ENCODE measurements around the gene U2SURP.

The U2SURP gene

GRCh38 chr3:143081844-143082778 is 80.7 kb downstream of the U2SURP start:
- Histone ChIP-seq H4K20me1 (ENCODE audit: low read depth, low read length) (no peaks in the 10 kb centered on the region), H2AFZ (ENCODE audit: low read depth, low read length, severe bottlenecking) (no peak overlapping the region), H3F3A (ENCODE audit: insufficient read depth) (no peaks in the 10 kb centered on the region), H3K79me2 (ENCODE audit: insufficient read depth, low read length) (no peaks in the 10 kb centered on the region), H3K27me3 (ENCODE audit: low read length) (no peaks in the 10 kb centered on the region), H3K27ac (ENCODE audit: low read depth, low read length) (no peak overlapping the region), H3K36me3 (ENCODE audit: low read length) (no peaks in the 10 kb centered on the region), H3K4me2 (ENCODE audit: low read depth, low read length, poor library complexity, severe bottlenecking) (no peak overlapping the region), H3K9me2 (replicated peaks; ENCODE audit: insufficient read depth, low read length) (no peaks in the 10 kb centered on the region), H3K9ac (ENCODE audit: low read length) (no peak overlapping the region), H3K9me3 (ENCODE audit: insufficient read depth, low read length) (no peaks in the 10 kb centered on the region), H3K4me3 (ENCODE audit: insufficient read depth, low read length, poor library complexity, severe bottlenecking) (no peak overlapping the region)
- TF ChIP-seq EZH2phosphoT487 (conservative IDR thresholded peaks at IDR 0.05; ENCODE audit: low read length) (no peak), CTCF (IDR thresholded peaks at IDR 0.05; ENCODE audit: insufficient read depth, low read length, poor library complexity, severe bottlenecking) (no peak)

GRCh38 chr3:143083781-143084180 is 82.4 kb downstream of the U2SURP start:
- no peak overlapping the region for H3K4me2 ChIP-seq (ENCODE audit: low read depth, low read length, poor library complexity, severe bottlenecking)
- no peak overlapping the region for H3K27ac ChIP-seq (ENCODE audit: low read depth, low read length)
- no peaks in the 10 kb centered on the region for H3F3A ChIP-seq (ENCODE audit: insufficient read depth)
- H3K27me3 ChIP-seq (ENCODE audit: low read length) = no peaks in the 10 kb centered on the region
- H3K9me3 ChIP-seq (ENCODE audit: insufficient read depth, low read length) = no peaks in the 10 kb centered on the region
- no peaks in the 10 kb centered on the region for H3K36me3 ChIP-seq (ENCODE audit: low read length)
- no peak overlapping the region for H3K9ac ChIP-seq (ENCODE audit: low read length)
- H3K4me3 ChIP-seq (ENCODE audit: insufficient read depth, low read length, poor library complexity, severe bottlenecking) = no peak overlapping the region
- H2AFZ ChIP-seq (ENCODE audit: low read depth, low read length, severe bottlenecking) = no peak overlapping the region
- H3K9me2 ChIP-seq (replicated peaks; ENCODE audit: insufficient read depth, low read length) = no peaks in the 10 kb centered on the region
- TF ChIP-seq EZH2phosphoT487 (conservative IDR thresholded peaks at IDR 0.05; ENCODE audit: low read length) (no peak), CTCF (IDR thresholded peaks at IDR 0.05; ENCODE audit: insufficient read depth, low read length, poor library complexity, severe bottlenecking) (no peak)
- no peaks in the 10 kb centered on the region for H3K79me2 ChIP-seq (ENCODE audit: insufficient read depth, low read length)
- no peaks in the 10 kb centered on the region for H4K20me1 ChIP-seq (ENCODE audit: low read depth, low read length)

GRCh38 chr3:143084856-143085731 is 83.7 kb downstream of the U2SURP start:
- Histone ChIP-seq H3K9ac (ENCODE audit: low read length) (no peak overlapping the region), H3F3A (ENCODE audit: insufficient read depth) (no peaks in the 10 kb centered on the region), H3K9me2 (replicated peaks; ENCODE audit: insufficient read depth, low read length) (no peaks in the 10 kb centered on the region), H3K36me3 (ENCODE audit: low read length) (no peaks in the 10 kb centered on the region), H4K20me1 (ENCODE audit: low read depth, low read length) (no peaks in the 10 kb centered on the region), H3K79me2 (ENCODE audit: insufficient read depth, low read length) (no peaks in the 10 kb centered on the region), H2AFZ (ENCODE audit: low read depth, low read length, severe bottlenecking) (no peak overlapping the region), H3K4me3 (ENCODE audit: insufficient read depth, low read length, poor library complexity, severe bottlenecking) (no peak overlapping the region), H3K27me3 (ENCODE audit: low read length) (no peaks in the 10 kb centered on the region), H3K4me2 (ENCODE audit: low read depth, low read length, poor library complexity, severe bottlenecking) (no peak overlapping the region), H3K9me3 (ENCODE audit: insufficient read depth, low read length) (no peaks in the 10 kb centered on the region), H3K27ac (ENCODE audit: low read depth, low read length) (no peak overlapping the region)
- TF ChIP-seq EZH2phosphoT487 (conservative IDR thresholded peaks at IDR 0.05; ENCODE audit: low read length) = no peak
- no peak for TF ChIP-seq CTCF (IDR thresholded peaks at IDR 0.05; ENCODE audit: insufficient read depth, low read length, poor library complexity, severe bottlenecking)

Data from SU-DHL-6 (cell line).